ENCODE results near the gene MOB3C. TPM values are rescaled to one million over a fixed set of nuclear protein-coding genes. Genes with fewer than 3 reads are reported as not detected.

MOB3C gene
- total RNA-seq = 7.8 and 8.7 TPM in 2 replicates

DNA sequence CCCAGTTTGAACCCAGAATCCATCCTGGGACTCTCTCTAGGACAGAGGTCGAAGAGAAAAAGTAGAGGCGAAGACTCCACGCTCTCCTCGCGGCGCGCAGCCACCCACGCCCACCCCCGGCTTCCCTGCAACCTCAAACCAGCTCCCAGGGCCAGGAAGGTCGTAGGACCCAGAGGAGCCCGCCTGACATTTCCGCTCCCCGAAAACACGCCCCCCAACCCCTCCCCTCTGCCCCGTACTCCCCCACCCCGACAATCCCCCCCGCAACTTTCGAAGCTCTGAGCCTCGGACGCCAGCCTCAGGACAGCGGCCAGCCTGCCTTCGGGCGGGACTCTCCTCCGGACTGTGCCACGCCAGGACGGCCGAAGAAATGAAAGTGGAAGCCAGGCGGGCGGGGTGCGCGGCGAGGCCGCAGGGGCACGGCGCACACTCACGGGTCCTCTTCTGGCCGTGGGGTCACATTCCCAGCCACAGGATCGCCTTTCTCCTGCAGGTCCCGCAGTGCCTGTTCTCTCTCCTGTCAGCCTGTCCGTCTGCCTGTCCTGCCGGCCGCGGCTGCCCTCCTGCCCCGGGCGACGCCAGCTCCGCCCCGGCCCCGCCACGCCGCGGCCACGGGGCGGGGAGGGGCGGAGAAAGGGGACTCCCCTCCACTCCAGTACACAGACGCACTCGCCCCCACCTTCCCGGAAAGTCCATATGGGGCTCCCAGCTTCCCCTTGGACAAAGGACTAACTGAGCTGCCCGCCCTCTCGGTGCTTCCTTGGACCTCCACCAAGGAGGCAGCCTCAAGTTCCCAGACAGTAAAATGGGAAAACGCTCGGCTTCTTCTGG lies at the start of gene MOB3C:
TSS of gene MOB3C (minus strand) at position 535 of the 831 bp plus-strand sequence. CDS start 3,490 bp downstream, outside the sequence.

DNA sequence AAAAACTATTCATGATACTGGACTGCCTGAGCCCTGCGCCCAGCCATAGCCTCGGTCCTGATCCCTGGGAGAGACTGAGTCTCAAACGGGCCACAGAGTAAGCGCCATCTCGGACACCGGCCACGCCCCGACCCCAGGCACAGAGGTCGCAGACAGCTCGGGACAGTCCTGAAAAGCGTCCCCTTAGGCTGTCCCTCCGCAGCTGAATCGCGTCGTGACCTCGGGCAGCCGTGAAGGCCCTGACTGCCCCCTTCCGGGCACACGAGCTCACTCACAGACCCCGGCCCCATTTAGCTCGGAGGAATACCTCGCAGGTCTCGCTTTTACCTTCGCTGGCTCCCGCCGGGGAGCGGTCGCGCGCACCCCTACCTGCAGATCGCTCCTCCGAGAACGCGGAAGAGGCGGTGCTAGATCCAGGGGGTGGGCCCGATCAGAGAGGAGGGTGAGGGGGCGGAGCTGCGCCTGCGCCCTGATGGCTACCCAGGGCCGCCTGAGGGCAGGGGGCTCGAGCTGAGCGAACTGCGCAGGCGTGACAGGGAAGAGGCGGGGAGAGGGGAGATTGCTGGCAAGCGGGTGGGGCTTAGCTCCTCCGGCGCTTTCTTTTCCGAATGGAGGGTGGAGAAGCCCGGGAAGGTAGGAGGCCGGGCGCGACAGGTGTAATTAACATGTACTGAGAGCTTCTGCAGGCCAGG lies 12.6 kb downstream of the MOB3C start, which contains the start of gene MKNK1:
TSS of gene MKNK1 (minus strand) at position 411 of the 692 bp plus-strand sequence. CDS start 20,941 bp downstream, outside the sequence.

Other genes with a start within 250 kb of the MOB3C start
- 0.27 and 0.75 TPM in 2 replicates for gene FAAH, start 222.5 kb downstream of the MOB3C start, total RNA-seq
- gene DMBX1, start 127.0 kb downstream of the MOB3C start, total RNA-seq = not detected in 2 replicates
- gene KNCN, start 65.2 kb downstream of the MOB3C start, total RNA-seq = not detected in 2 replicates
- gene MKNK1, start 12.5 kb downstream of the MOB3C start, total RNA-seq = 13.6 and 16.3 TPM in 2 replicates
- gene ATPAF1, start 51.6 kb upstream of the MOB3C start, total RNA-seq = 22.9 and 24.9 TPM in 2 replicates
- not detected in 2 replicates for gene TEX38, start 55.0 kb upstream of the MOB3C start, total RNA-seq
- gene EFCAB14, start 102.3 kb upstream of the MOB3C start, total RNA-seq = 43.3 and 49.1 TPM in 2 replicates
- not detected in 2 replicates for gene CYP4B1, start 182.2 kb upstream of the MOB3C start, total RNA-seq

Measured in endothelial cell of coronary artery (primary cell).